B cell (primary cell): ENCODE data around the gene UBR4.

Source experiments
- CTCF ChIP-seq: fragments of 200-600 bp; IDR thresholded peaks from one replicate; pipeline ENCODE4 v1.8.0; 2022; ENCODE audit warnings: antibody characterized with exemption, mild to moderate bottlenecking
- EZH2 ChIP-seq: IDR thresholded peaks from 2 replicates; pipeline ENCODE4 v1.6.1; 2012; ENCODE audit warnings: borderline replicate concordance, low read depth, mild to moderate bottlenecking, moderate library complexity, low read length; ENCODE audit not compliant: insufficient read depth, poor library complexity, severe bottlenecking

GRCh38 chr1:19153169-19153568 lies 56.9 kb downstream of the UBR4 start:
- no peak for TF ChIP-seq CTCF
- TF ChIP-seq EZH2, result no peak
